Measurements from ENCODE around the gene PDE1C.
A peak's percentile ranks its signal among the peaks of the same experiment; 100 is the strongest.

PDE1C gene

DNA sequence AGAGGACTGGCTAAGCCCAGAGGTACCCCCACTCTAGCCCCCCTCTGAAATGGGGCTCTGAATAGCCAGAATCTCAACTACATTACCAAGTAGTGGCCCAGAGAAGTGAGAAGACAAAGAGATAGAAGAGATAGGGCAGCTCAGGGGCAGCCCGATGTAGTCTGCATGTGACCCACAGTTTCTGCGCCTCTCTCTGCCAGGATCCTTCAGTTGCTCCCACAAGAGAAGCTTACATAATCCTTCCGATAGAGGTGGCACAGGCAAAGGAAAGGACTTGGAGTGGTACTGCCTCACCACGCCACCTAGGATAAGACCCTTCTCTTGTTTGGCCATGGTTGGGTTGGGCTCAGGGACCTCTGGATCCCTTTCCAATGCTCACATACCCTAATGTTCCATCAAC lies 5.4 kb upstream of the PDE1C start:
- DNase-seq (ENCODE audit: low spot score) = no peak
- Histone ChIP-seq H3K27ac (no peak overlapping the region), H3K4me3 (no peak overlapping the region)
- TF ChIP-seq, protein P1, sequence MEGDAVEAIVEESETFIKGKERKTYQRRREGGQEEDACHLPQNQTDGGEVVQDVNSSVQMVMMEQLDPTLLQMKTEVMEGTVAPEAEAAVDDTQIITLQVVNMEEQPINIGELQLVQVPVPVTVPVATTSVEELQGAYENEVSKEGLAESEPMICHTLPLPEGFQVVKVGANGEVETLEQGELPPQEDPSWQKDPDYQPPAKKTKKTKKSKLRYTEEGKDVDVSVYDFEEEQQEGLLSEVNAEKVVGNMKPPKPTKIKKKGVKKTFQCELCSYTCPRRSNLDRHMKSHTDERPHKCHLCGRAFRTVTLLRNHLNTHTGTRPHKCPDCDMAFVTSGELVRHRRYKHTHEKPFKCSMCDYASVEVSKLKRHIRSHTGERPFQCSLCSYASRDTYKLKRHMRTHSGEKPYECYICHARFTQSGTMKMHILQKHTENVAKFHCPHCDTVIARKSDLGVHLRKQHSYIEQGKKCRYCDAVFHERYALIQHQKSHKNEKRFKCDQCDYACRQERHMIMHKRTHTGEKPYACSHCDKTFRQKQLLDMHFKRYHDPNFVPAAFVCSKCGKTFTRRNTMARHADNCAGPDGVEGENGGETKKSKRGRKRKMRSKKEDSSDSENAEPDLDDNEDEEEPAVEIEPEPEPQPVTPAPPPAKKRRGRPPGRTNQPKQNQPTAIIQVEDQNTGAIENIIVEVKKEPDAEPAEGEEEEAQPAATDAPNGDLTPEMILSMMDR (IDR thresholded peaks at IDR 0.05) = no peak

GRCh38 chr7:32074787-32075585 lies 4.8 kb upstream of the PDE1C start:
- Histone ChIP-seq H3K27ac (no peak overlapping the region), H3K4me3 (no peak overlapping the region)
- TF ChIP-seq, protein P1 (IDR thresholded peaks at IDR 0.05) = no peak
- DNase-seq (ENCODE audit: low spot score) = no peak

DNA sequence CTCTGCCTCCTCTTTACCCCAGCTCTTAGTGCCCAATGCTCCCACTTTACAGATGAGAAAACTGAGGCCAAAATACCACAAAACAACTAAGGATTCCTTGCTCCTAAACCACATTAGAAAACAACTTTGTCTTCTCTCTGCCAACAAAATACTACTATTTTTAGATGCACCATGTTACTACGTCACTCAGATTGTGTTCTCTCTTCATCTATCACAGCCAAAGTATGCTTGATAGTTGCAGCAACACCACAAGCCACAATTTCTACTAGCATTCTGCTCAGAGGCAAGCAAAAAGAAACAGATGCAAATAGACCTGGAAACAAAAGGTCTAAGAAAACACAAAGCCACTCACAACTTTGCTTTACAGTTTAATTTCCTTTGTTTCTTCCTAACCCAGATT lies 3.3 kb upstream of the PDE1C start:
- DNase-seq (ENCODE audit: low spot score) = no peak
- TF ChIP-seq, protein P1 (IDR thresholded peaks at IDR 0.05) = no peak
- no peak overlapping the region for H3K27ac ChIP-seq
- no peak overlapping the region for H3K4me3 ChIP-seq

GRCh38 chr7:32072397-32072796 lies 2.2 kb upstream of the PDE1C start:
- no peak for DNase-seq (ENCODE audit: low spot score)
- TF ChIP-seq, protein P1 (IDR thresholded peaks at IDR 0.05) = no peak
- no peak overlapping the region for H3K4me3 ChIP-seq
- H3K27ac ChIP-seq = no peak overlapping the region

- peak overlapping the region; percentile 75 for H3K4me3 ChIP-seq
- DNase-seq (ENCODE audit: low spot score) = no peak
- H3K27ac ChIP-seq = no peak overlapping the region
- TF ChIP-seq, protein P1 (IDR thresholded peaks at IDR 0.05) = no peak
Observed at GRCh38 chr7:32071466-32072091, 1.4 kb upstream of the PDE1C start.

DNA sequence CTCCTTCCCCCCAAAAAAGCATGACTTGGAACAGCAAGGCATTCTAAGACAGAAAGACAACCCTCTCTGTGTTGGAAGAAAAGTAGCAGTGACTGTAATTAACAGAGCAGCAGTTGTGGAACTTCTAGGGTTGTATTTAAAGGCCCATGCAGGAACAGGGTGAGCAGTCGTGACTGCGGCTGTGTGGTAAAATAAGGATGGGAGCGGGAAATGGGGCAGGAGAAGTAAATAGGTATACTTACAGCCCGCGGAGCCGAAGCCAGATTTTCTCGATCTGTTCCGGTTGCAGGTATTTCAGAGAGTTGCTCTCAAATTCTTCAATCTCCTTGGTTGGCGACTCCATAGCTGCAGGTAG lies 179 bp downstream of the PDE1C start:
- Histone ChIP-seq H3K27ac (peak overlapping the region in 1 of 2 donors; percentile 29), H3K4me3 (peak overlapping the region; percentile 75)
- TF ChIP-seq, protein P1 (IDR thresholded peaks at IDR 0.05) = no peak
- no peak for DNase-seq (ENCODE audit: low spot score)
